ENCODE data around the gene SLC38A9.

DNA sequence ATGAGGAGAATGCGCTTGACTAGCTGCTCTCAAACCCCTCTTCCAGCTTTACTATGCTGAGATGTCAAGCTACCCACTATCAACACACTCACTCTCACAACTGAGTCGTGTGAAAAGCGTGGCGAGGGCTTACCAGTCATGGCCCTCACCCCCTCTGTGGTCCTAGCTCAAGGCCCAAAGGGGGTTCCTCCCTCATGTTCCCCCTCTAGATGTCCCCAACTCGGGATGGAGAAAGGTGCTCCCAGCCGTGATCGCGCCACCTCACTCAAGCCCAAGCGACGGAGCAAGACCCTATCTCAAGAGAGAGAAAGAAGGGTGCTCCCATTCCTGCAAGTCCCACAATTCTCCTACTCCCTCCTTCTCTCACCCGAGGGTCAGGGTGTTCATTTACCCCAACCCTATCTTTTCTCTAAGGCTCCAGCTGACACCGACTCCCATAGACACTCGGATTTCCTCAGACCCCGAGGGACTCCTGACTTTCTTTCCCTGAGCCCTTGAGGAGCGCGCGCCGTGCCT lies 559 bp downstream of the SLC38A9 start:
- no peak for TF ChIP-seq CTCF (IDR thresholded peaks at IDR 0.05; ENCODE audit: borderline replicate concordance, extremely low read depth, low read length, poor library complexity, severe bottlenecking)
- TF ChIP-seq EZH2 (IDR thresholded peaks at IDR 0.05; ENCODE audit: borderline replicate concordance, low read depth, low read length, severe bottlenecking): no peak

Measured in DND-41 (cell line).